ENCODE measurements around the gene GNAT1. TPM values are rescaled to one million over a fixed set of nuclear protein-coding genes. Genes with fewer than 3 reads are reported as not detected.

The GNAT1 gene
- total RNA-seq, 1 experiment from 2014 or later, result not detected

DNA sequence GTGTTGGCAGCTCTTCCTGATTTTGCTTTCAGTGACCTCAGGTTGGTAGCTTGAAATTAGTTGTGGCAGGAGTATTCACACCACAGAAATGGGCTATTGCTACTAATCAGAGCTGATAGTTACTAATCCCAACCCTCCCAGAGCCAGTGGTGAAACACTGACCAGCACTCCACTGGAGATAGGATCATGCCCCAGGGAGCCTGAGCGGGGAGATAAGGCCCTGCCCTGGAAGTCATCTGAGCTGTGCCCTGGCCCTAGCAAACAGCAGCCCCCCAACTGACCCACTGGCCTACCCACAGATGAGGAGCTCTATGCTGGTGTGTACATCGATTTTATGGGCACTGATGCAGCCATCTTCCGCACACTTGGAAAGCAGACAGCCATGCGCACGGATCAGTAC lies 9.4 kb upstream of the GNAT1 start:
- H3K4me2 ChIP-seq (ENCODE audit: insufficient read depth, insufficient read length, low read length), result no peak overlapping the region
- no peak overlapping the region for H4K5ac ChIP-seq (ENCODE audit: insufficient read length, low read depth, low read length)
- no peaks in the 10 kb centered on the region for H3K9me3 ChIP-seq (ENCODE audit: control insufficient read depth, low read depth, low read length)
- no peaks in the 10 kb centered on the region for H3K9me3 Mint-ChIP-seq
- no peak overlapping the region for H3K56ac ChIP-seq (ENCODE audit: insufficient read length, low read depth, low read length)
- H4K8ac ChIP-seq (replicated peaks; ENCODE audit: insufficient read length, low read depth, low read length), result no peak overlapping the region
- no peaks in the 10 kb centered on the region for H3K4me1 Mint-ChIP-seq
- H3K14ac ChIP-seq (ENCODE audit: insufficient read depth, low read length), result no peak overlapping the region
- no peak overlapping the region for H2BK5ac ChIP-seq (ENCODE audit: insufficient read length, low read length)
- no peak overlapping the region for H2AK5ac ChIP-seq (ENCODE audit: insufficient read length, low read length)
- H3K4me1 ChIP-seq (ENCODE audit: insufficient read depth, low read length), result no peaks in the 10 kb centered on the region
- TF ChIP-seq, protein P1, sequence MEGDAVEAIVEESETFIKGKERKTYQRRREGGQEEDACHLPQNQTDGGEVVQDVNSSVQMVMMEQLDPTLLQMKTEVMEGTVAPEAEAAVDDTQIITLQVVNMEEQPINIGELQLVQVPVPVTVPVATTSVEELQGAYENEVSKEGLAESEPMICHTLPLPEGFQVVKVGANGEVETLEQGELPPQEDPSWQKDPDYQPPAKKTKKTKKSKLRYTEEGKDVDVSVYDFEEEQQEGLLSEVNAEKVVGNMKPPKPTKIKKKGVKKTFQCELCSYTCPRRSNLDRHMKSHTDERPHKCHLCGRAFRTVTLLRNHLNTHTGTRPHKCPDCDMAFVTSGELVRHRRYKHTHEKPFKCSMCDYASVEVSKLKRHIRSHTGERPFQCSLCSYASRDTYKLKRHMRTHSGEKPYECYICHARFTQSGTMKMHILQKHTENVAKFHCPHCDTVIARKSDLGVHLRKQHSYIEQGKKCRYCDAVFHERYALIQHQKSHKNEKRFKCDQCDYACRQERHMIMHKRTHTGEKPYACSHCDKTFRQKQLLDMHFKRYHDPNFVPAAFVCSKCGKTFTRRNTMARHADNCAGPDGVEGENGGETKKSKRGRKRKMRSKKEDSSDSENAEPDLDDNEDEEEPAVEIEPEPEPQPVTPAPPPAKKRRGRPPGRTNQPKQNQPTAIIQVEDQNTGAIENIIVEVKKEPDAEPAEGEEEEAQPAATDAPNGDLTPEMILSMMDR (conservative IDR thresholded peaks at IDR 0.05), result no peak
- H3K27ac ChIP-seq (ENCODE audit: insufficient read length, low read depth, low read length), result no peak overlapping the region
- no peak overlapping the region for H2AFZ ChIP-seq (ENCODE audit: low read length)
- H3K79me1 ChIP-seq (ENCODE audit: insufficient read depth, low read depth, low read length, poor library complexity, severe bottlenecking), result no peaks in the 10 kb centered on the region
- no peak overlapping the region for H2BK12ac ChIP-seq (ENCODE audit: insufficient read length, low read depth, low read length)
- H3K23me2 ChIP-seq (ENCODE audit: insufficient read length, low read depth, low read length, poor library complexity, severe bottlenecking), result no peaks in the 10 kb centered on the region
- H3K79me2 ChIP-seq (ENCODE audit: insufficient read depth, low read length), result no peaks in the 10 kb centered on the region
- no peaks in the 10 kb centered on the region for H3K27me3 Mint-ChIP-seq (ENCODE audit: low read depth)
- H4K91ac ChIP-seq (ENCODE audit: insufficient read length, low read depth, low read length), result no peak overlapping the region
- H3K27ac Mint-ChIP-seq, result no peak overlapping the region; a peak in 2 of 7 replicates
- no peak overlapping the region for H2BK120ac ChIP-seq (ENCODE audit: low read depth, low read length, poor library complexity, severe bottlenecking)
- H3K9ac ChIP-seq (ENCODE audit: extremely low read depth, insufficient read length, low read length), result no peak overlapping the region
- no CpG with 5 or more reads among the region's 5 CpGs for WGBS (ENCODE audit: extremely low coverage, insufficient read length, low lambda C conversion rate)
- H4K20me1 ChIP-seq (ENCODE audit: control insufficient read depth, insufficient read depth, insufficient read length), result no peaks in the 10 kb centered on the region
- peaks cover 28 to 52% (median 38%) of the 10 kb centered on the region in 3 experiments for H3K36me3 Mint-ChIP-seq (ENCODE audit: insufficient read depth in 1 of 3, low read depth in 3 of 3)
- no peak overlapping the region for H2BK15ac ChIP-seq (ENCODE audit: low read depth, low read length)
- no peak overlapping the region for H3T11ph ChIP-seq (ENCODE audit: low read length)
- no peak overlapping the region for H2BK20ac ChIP-seq (ENCODE audit: low read depth, low read length, poor library complexity, severe bottlenecking)
- H3K4me3 Mint-ChIP-seq, result no peak overlapping the region
- H3K18ac ChIP-seq (ENCODE audit: insufficient read length, low read depth, low read length), result no peak overlapping the region
- H3K4ac ChIP-seq (ENCODE audit: low read depth, low read length), result no peak overlapping the region
- no peak for DNase-seq
- no peaks in the 10 kb centered on the region for H3K27me3 ChIP-seq (ENCODE audit: insufficient read depth, low read length)
- H3K23ac ChIP-seq (ENCODE audit: insufficient read length, low read depth, low read length), result no peak overlapping the region
